ENCODE results near the gene KDM2B. TPM values are rescaled to one million over a fixed set of nuclear protein-coding genes. Genes with fewer than 3 reads are reported as not detected.

Gene KDM2B
- total and polyA plus RNA-seq, 7 donors, result 4.8 to 31.7 (median 16.8) TPM

DNA sequence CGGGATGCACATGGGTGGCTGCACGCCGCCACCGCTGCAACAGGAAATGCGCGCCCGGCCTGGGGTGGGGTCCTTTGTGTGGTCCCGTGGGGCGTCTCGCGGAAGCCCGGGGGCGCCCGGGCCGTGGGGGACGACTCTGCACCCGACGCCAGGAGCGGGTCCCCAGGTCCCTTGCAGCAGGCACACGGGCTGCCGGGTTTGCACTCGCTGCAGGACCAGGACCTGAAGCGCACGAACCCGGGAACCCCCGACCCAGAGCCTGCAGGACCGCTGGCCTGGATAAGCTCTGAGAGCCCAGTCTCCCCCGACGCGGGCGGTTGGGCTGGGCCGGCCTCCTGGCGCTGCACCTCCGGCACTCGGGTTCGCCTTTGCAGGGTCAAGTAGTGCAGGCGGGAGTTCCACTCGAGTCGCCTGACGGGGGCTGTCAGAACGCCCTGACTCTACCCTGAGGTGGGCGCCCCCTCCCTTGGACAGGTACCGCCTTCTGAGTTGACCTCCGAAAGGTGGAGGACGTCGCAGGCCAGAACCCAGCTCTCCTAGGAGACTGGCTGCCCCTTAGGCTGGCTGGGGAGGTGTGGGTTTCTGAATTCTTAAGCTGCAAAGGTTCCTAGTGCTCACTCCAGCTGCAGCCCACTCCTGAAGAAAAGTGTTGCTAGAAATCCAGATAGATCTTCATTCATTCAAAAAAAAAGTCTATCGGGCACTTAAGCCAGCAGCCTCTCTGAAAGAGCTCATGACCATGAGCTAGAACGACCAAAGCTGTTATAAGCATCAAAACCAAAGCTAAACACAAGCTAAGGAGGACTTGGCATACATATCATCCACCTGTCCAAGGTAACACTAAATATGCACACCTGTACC is 113.0 kb downstream of the KDM2B start:
- WGBS, 2 donors, result 5 to 10% methylated on average over 48 of the region's 48 CpGs
- H3K27me3 ChIP-seq, result no peaks in the 10 kb centered on the region
- intact Hi-C loops (cut with DNase I), result no loop called here
- H3K9me3 ChIP-seq, result no peaks in the 10 kb centered on the region
- peak; percentile 78 for DNase-seq
- peaks cover 0 to 4% (median 0%) of the 10 kb centered on the region in 4 donors for H3K36me3 ChIP-seq
- peaks cover 0 to 21% (median 20%) of the 10 kb centered on the region in 4 donors for H3K4me1 ChIP-seq
- peak overlapping the region; percentile 24 to 91 (median 39) for H3K27ac ChIP-seq
- no peak for TF ChIP-seq POLR2A (IDR thresholded peaks at IDR 0.05)
- TF ChIP-seq, protein P1, sequence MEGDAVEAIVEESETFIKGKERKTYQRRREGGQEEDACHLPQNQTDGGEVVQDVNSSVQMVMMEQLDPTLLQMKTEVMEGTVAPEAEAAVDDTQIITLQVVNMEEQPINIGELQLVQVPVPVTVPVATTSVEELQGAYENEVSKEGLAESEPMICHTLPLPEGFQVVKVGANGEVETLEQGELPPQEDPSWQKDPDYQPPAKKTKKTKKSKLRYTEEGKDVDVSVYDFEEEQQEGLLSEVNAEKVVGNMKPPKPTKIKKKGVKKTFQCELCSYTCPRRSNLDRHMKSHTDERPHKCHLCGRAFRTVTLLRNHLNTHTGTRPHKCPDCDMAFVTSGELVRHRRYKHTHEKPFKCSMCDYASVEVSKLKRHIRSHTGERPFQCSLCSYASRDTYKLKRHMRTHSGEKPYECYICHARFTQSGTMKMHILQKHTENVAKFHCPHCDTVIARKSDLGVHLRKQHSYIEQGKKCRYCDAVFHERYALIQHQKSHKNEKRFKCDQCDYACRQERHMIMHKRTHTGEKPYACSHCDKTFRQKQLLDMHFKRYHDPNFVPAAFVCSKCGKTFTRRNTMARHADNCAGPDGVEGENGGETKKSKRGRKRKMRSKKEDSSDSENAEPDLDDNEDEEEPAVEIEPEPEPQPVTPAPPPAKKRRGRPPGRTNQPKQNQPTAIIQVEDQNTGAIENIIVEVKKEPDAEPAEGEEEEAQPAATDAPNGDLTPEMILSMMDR (IDR thresholded peaks at IDR 0.05), result no peak
- TF ChIP-seq POLR2AphosphoS5 (IDR thresholded peaks at IDR 0.05), result no peak
- no peak for TF ChIP-seq EP300 (IDR thresholded peaks at IDR 0.05)
- peak overlapping the region; percentile 32 to 74 (median 64) for H3K4me3 ChIP-seq

DNA sequence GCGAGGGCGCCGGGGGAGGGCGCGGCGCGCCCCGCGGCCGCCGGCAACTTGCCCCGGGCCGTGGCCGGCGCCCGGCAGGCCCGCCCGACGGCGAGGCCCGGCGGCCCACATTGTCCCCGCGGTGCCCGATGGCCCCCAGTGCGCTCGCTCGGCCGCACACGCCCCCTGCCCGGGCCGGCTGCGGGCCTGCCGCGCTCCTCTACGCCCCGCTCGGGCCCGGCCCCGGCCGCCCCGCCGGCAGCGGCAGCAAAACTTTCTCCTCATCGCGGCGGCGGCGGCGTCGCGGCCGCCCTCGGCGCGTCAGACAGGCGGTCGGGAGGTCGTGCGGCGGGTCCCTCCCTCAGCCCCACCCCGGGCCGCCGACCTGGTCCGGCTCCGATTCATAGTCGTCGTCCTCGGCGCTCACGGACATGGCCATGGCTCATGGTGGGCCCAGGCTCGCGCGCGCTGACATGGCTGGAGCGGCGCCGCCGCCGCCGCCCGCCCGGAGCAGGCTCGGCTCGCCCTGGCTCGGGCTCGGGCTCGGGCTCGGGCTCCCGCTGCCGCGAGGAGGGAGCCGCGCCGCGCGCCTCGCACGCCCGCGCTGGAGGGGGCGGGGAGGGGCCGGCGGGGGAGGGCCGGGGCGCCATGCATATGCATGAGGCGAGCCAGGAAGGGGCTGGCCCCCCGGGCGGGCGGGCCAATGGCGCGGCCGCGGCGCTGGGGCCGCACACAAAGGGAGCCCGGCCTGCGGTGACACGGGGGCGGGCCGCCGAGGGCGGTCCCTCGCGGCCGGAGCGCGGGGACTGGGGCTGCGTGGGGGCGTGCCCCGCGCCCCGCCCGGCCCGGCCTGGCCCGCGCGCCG is 113.8 kb downstream of the KDM2B start:
- H3K36me3 ChIP-seq, result peaks cover 0 to 4% (median 0%) of the 10 kb centered on the region in 4 donors
- DNase-seq, result peak; percentile 93
- WGBS, 2 donors, result 1% methylated on average over 139 of the region's 139 CpGs
- TF ChIP-seq, protein P1 (IDR thresholded peaks at IDR 0.05), result no peak
- TF ChIP-seq POLR2AphosphoS5 (IDR thresholded peaks at IDR 0.05), result peak in 2 of 4 donors; percentile 32 to 65
- no peaks in the 10 kb centered on the region for H3K27me3 ChIP-seq
- peak overlapping the region; percentile 81 to 91 (median 86) for H3K27ac ChIP-seq
- H3K9me3 ChIP-seq, result no peaks in the 10 kb centered on the region
- intact Hi-C loops (cut with DNase I), result no loop called here
- H3K4me1 ChIP-seq, result peaks cover 0 to 21% (median 20%) of the 10 kb centered on the region in 4 donors
- peak overlapping the region; percentile 38 to 74 (median 64) for H3K4me3 ChIP-seq

DNA sequence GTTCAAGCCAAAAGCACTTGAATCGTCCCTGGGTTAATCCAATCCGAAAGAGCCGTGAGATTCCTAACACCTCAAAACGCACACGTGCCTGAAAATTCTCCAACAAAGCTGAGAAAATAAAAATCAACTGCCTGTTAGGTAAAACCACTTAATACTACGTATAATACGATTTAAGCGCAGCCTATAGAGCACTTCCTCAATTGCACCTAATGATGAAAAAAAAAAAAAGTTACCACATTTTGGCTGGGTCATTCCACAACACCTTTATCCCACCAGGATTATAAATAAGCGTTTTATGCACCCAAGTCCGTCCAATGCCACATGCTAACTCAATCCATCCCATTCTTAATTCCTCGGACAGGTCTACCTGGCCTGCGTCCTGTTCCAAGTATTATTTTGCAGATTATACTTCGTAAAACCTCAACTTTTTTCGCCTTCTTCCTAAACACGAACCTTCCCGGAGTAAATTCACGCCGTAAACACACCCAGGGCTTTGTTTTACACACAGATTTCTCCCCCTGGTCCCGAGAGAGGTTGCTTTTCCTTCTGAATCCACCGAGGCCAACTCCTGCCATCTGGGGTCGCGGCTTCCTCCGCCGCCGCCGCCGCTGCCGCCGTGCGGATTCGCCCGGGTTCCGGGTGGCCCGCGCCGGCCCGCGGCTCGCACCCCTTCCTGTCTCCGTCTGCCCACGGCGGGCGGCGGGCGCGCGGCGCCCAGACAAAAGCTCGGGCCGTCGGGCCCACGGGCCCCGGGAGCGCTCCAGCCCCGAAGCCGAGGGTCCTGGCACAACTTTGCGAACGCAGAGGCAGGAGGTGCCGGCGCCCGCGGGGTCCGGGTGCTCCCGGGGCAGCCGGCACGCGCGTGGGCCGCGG is 114.7 kb downstream of the KDM2B start:
- Histone ChIP-seq H3K27me3 (no peaks in the 10 kb centered on the region), H3K36me3 (peaks cover 0 to 4% (median 0%) of the 10 kb centered on the region in 4 donors), H3K4me1 (peaks cover 0 to 21% (median 20%) of the 10 kb centered on the region in 4 donors), H3K27ac (peak overlapping the region in 3 of 4 donors; percentile 85 to 91 (median 87)), H3K4me3 (peak overlapping the region; percentile 14 to 74 (median 64)), H3K9me3 (no peaks in the 10 kb centered on the region)
- TF ChIP-seq POLR2A (IDR thresholded peaks at IDR 0.05) (no peak), EP300 (IDR thresholded peaks at IDR 0.05) (no peak), POLR2AphosphoS5 (IDR thresholded peaks at IDR 0.05) (no peak)
- TF ChIP-seq, protein P1 (IDR thresholded peaks at IDR 0.05), result no peak
- 6 to 7% methylated on average over 70 of the region's 70 CpGs for WGBS, 2 donors
- intact Hi-C loops (cut with DNase I), result no loop called here
- no peak for DNase-seq

DNA sequence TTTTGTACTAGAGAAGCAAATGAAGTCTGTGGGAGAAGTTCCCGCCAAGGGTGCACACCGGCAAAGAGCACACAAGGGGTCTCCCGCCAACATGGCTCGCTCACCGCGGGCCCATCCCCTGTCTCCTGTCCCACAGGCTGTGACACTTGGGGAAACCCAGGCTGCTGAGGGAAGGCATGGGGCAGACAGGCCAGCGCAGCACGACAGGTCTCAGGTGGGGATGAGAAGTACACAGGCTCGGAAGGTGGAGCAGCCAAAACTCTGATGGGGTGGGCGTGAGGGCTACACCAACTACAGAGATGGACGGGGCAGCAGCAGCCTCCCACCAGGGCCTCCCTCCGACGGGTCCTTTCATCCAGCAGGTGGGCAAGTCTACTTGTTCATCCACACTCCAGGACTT is 116.5 kb downstream of the KDM2B start:
- Histone ChIP-seq H3K36me3 (peaks cover 0 to 4% (median 0%) of the 10 kb centered on the region in 4 donors), H3K27me3 (no peaks in the 10 kb centered on the region), H3K27ac (no peak overlapping the region), H3K9me3 (no peaks in the 10 kb centered on the region), H3K4me3 (no peak overlapping the region), H3K4me1 (peaks cover 0 to 21% (median 20%) of the 10 kb centered on the region in 4 donors)
- WGBS, 2 donors, result 93 to 96% methylated on average over 13 of the region's 13 CpGs
- TF ChIP-seq POLR2A (IDR thresholded peaks at IDR 0.05) (no peak), EP300 (IDR thresholded peaks at IDR 0.05) (no peak), POLR2AphosphoS5 (IDR thresholded peaks at IDR 0.05) (no peak)
- TF ChIP-seq, protein P1 (IDR thresholded peaks at IDR 0.05), result no peak
- intact Hi-C loops (cut with DNase I), result no loop called here
- no peak for DNase-seq
